Bone marrow (tissue), 2 donors: Measurements from ENCODE around the gene UVRAG.
"Not testable (repeated sequence)": the region's sequence is repeated elsewhere in the genome, so short reads cannot be mapped to it uniquely, and the experiment has no call there.

Experiments
- DNase-seq, 2 donors: peaks; one replicate each; lab custom pipeline; 2025; lab: John Stamatoyannopoulos, UW

UVRAG gene

GRCh38 chr11:75966537-75967287, 151.7 kb downstream of the UVRAG start:
- DNase-seq = no peak

- DNase-seq = no peak
These were observed 153.1 kb downstream of the UVRAG start for GRCh38 chr11:75968021-75968625.

GRCh38 chr11:75969626-75970308, 154.8 kb downstream of the UVRAG start:
- no peak for DNase-seq

DNA sequence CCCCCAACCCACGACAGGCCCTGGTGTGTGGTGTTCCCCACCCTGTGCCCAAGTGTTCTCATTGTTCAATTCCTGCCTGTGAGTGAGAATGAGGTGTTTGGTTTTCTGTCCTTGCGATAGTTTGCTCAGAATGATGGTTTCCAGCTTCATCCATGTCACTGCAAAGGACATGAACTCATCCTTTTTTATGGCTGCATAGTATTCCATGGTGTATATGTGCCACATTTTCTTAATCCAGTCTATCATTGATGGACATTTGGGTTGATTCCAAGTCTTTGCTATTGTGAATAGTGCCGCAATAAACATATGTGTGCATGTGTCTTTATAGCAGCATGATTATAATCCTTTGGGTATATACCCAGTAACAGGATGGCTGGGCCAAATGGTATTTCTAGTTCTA, 158.7 kb downstream of the UVRAG start:
- not testable (repeated sequence) for DNase-seq

GRCh38 chr11:75979075-75979474, 164.1 kb downstream of the UVRAG start:
- not testable (repeated sequence) for DNase-seq

DNA sequence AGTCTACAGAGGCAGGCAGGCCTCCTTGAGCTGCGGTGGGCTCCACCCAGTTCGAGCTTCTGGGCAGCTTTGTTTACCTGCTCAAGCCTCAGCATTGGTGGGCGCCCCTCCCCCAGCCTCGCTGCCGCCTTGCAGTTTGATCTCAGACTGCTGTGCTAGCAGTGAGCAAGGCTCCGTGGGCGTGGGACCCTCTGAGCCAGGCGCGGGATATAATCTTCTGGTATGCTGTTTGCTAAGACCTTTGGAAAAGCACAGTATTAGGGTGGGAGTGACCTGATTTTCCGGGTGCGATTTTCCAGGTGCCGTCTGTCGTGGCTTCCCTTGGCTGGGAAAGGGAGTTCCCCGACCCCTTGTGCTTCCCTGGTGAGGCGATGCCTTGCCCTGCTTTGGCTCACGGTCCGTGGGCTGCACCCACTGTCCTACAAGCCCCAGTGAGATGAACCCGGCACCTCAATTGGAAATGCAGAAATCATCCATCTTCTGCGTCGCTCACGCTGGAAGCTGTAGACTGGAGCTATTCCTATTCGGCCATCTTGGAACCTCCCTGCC, 164.5 kb downstream of the UVRAG start:
- not testable (repeated sequence) for DNase-seq

DNA sequence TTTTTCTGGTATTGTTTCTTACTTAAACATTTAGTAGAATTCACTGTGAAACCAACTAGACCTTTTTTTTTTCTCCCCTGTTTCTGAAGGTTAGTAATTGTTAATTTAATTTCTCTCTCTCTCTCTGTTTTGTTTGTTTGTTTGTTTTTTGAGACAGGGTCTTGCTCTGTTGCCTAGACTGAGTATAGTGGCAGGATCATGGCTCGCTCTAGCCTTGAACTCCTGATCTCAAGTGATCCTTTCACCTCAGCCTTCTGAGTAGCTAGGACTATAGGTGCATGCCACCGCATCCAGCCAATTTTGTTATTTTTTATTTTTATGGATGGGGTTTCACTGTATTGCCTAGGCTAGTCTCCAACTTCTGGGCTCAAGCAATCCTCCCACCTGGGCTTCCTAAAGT, 165.0 kb downstream of the UVRAG start:
- no peak for DNase-seq

DNA sequence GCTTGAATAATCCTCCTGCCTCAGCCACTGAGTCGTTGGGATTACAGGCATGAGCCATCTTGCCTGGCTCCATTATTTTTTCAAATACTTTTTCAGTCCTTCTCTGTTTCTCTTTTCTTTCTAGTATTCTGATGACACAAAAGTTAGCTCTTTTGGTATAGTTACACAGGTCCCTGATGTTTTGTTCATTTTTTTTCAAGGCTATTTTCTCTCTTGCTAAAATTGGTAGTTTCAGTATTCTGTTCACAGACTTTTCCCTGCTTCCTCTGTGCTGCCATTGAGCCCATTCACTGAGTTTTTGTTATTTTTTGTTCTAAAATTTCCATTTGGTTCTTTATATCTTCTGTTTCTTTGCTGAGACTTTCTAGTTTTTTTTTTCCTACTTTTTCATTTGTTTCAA, 166.5 kb downstream of the UVRAG start:
- no peak for DNase-seq

DNA sequence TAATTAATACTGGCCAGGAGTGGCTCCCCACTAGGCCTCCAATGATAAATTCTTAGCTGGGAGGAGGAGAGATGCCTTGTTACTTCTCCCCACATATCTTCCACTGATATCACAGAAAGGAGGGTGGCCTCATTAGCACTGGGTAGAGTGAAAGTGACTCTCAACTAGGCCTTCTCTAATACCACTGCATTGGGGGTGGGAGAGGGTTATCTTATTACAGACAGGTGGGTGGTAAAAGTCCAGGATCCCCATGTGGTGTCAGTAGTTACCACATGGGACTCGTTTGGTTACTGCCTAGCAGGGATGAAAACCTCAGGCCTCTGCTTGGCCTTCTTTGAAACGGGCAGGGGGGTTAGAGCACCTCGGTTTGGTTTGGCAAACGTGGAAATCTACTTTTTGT, 167.3 kb downstream of the UVRAG start:
- DNase-seq = no peak

DNA sequence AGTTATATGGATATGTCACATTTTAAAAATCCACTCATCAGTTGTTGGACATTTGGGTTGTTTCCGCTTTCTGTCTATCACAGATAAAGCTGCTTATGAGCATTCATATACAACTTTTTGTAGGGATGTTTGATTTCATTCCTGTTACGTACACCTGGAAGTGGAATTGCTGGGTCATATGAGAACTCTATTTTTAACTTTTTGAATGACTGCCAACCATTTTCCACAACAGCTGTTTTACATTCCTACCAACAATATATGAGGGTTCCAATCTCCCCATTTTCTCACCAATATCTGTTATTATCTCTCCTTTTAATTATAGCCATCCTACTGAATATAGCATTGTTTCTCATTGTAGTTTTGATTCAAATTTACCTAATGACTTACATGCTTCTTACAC, 172.0 kb downstream of the UVRAG start:
- no peak for DNase-seq

- DNase-seq = no peak
These were observed 178.1 kb downstream of the UVRAG start for GRCh38 chr11:75993126-75993525.

GRCh38 chr11:75994616-75995015, 179.6 kb downstream of the UVRAG start:
- no peak for DNase-seq

DNA sequence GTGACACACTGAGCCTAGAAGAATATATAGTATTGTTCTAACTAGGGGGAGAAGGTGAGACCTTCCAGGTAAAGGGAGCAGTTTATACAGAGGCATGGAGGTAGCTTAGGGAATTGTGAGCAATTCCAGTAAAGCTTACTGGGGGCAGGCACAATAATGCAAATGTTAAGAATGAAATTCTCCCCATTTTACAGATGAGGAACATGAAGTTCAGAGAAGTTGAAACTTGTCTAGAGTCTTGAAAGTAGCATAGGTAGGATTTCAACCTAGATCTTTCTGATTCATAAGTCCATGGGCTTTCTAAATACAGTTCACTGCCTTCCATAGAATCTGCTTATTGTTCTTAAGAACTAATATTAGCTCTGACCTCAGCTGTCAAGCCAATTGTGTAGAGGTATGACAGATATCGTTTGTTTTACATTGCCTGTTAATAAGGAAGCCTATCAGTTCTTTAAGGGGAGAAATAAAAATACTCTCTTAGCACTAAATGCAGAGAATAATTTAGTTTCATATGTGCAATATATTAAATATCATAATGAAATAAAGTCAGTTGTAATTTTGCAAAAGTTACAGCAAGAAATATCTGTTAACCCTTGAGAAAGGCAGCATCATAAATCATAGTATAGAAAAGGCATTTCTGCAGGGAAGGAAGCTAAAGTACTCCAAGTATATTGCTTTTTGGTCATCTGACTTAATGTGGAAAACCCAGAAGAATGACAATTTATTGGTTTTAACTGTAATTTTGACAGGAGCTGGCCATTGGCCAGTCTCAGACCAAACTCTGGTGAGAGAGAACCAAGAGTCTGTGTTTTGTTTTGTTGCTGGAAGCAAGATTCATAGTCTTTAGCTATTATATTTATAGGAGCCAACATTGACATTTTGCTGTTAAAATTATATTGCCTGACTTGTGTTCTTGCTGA, 181.8 kb downstream of the UVRAG start:
- no peak for DNase-seq

DNA sequence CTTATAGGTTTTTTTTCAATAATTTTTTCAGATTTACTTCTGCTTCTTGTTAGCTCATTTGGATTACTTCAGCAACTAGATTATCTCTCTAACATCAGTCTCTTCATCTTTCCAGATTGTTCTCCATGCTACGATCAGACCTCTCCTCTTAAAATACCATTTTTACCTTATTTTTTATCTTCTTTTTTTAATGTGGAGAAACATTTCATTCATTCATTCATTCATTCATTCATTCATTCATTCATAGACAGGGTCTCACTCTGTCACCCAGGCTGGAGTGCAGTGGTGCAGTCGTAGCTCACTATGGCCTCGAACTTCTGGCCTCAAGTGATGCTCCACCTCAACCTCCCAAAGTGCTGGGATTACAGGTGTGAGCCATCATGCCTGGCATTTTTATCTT, 189.4 kb downstream of the UVRAG start:
- DNase-seq = no peak

DNA sequence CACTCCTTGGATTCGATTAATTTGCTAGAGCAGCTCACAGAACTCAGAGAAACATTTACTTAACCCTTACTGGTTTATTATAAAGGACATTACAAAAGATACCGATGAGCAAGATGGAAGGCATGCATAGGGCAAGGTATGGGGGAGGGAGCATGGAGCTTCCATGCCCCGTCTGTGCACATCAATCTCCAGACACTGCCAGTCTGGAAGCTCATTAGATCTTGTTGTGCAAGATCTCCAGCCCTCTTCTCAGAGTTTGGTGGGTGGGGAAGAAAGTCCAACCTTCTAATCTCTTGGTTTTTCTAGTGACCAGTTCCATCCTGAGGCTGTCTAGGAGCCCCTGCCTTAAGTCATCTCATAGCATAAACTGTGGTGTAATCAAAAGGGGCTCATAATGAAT, 190.7 kb downstream of the UVRAG start:
- no peak for DNase-seq

DNA sequence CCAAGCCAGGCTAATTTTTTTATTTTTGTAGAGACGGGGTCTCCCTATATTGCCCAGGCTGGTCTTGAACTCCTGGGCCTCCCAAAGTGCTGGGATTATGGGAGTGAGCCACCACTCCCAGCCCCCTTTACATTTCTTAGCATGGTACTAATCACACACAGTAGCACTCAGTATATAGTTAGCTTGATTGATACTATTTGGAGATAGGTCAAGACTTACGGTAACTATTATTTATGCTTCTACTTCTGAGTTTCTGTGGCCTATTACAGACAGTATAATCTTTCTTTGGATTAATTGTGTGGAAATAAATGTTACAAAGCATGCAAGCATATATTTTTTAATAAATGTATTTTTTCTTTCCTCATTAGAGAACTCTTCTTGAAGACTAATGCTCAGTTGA, 192.2 kb downstream of the UVRAG start:
- no peak for DNase-seq

- DNase-seq = no peak
These were observed 193.5 kb downstream of the UVRAG start for GRCh38 chr11:76008474-76008873.

DNA sequence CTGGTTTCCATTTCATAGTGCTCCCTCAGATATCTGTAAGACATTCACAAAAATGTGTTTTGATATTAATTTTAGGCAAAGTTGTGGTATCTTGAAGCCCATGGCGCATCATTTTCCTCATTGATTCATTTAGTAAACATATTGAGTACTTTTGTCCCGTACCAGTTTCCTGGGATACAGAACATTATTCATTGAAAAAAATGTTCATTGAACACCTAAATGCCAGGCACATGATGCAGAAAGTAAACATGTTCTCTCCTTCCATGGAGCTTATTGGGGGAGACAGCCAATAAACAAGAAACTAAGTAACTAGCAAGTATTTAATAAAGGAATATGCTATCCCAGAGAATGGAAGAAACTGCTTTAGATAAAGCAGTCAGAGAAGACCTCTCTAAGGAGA, 195.0 kb downstream of the UVRAG start:
- DNase-seq = no peak

DNA sequence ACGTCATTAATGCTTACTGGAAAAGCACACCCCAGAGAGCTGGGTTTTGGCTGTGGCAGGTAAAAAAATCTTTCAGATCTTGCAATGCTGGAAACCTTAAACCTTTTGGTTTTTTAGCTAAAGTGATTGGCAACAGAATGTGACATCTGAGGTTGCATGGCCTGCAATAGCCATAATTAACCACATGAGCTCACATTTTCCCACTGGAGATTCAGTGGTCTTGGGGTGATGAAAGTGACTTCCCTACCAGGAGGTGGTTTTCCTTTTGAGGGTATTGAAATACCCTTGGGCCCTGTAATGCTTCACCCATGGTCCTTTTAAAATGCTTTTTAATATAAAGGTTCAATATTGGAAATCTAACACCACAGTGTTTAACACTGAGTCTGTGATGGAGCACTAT, 198.5 kb downstream of the UVRAG start:
- no peak for DNase-seq

DNA sequence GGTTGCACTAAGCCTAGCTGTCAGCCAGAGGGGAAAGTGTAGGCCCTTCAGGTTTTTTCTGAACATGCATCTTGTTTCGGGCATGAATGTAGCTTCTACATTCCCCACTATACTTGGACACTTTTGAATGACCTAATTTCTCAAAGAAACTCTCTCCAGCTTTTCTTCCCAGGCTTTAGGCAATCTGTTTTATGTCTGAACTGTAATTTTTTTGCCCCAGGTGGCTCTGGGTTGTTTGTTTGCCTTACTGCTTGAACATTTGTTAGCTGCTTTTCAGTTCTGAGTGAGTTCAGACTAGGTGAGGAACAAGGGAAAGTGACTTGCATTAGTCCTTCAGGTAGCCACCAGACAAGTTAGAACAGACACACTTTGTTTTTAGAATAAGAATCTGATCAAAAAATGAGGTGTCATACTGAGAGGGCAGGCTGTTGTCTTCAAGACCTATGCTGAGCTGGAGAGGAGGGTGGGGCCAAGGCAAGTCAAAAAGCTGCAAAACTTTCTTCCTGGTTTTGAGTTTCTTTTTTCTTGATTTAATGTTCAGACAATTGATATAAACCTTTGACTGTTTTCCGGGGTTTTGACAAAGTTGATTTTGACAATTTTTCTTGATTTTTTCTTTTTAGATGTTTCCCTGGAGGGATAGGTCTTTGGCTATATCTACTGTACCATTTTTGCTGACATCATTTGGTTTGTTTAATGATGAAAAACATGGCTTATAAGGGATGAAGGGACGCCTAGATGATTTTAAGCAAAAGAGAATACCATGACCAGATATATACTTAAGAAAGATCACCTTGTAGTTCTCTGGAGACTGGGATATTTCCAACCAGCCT, 208.4 kb downstream of the UVRAG start:
- peak in 1 of 2 donors; percentile 1 for DNase-seq

DNA sequence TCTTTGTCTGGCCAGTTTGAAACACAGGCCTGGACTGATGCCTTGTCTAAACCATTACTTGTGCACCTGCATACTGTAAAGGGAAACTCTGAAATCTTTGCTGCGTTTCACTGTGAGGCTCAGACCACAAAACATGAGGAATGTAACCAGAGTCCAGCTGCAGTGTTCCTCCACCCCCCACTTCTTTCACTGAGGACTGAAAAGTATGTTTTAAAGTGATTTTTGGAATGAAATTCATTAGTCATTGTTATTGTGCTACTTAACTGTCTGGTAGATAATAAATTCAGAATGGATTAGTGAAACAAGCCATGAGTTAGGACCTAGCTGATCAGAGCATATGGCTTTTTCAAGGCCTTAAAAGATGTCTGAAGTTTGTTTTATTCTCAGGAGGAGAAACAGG, 210.1 kb downstream of the UVRAG start:
- DNase-seq = no peak
